HG02938 (cell line): ENCODE measurements around the gene SERPINA9.
A peak's percentile ranks its signal among the peaks of the same experiment; 100 is the strongest.

ENCODE experiments used
- ATAC-seq: cut with Tn5 transposase; IDR thresholded peaks from one replicate; pipeline ENCODE4 v1.9.1; 2021; ENCODE audit warnings: mild to moderate bottlenecking, moderate library complexity; ENCODE audit not compliant: unreplicated experiment

The SERPINA9 gene

GRCh38 chr14:94464290-94464689 is 11.7 kb downstream of the SERPINA9 start:
- ATAC-seq: no peak

GRCh38 chr14:94462763-94463572 is 13.0 kb downstream of the SERPINA9 start:
- ATAC-seq: no peak

GRCh38 chr14:94462219-94462551 is 13.8 kb downstream of the SERPINA9 start:
- no peak for ATAC-seq

GRCh38 chr14:94461526-94462218 is 14.3 kb downstream of the SERPINA9 start:
- ATAC-seq: no peak

GRCh38 chr14:94460631-94461416 is 15.2 kb downstream of the SERPINA9 start:
- ATAC-seq: peak; percentile 58

GRCh38 chr14:94458558-94459205 is 17.3 kb downstream of the SERPINA9 start:
- ATAC-seq: no peak

GRCh38 chr14:94458096-94458495 is 17.9 kb downstream of the SERPINA9 start:
- no peak for ATAC-seq

- no peak for ATAC-seq
Observed at GRCh38 chr14:94455928-94456327, 20.1 kb downstream of the SERPINA9 start.

- no peak for ATAC-seq
Observed at GRCh38 chr14:94451826-94452225, 24.2 kb downstream of the SERPINA9 start.

GRCh38 chr14:94451091-94451771 is 24.8 kb downstream of the SERPINA9 start:
- no peak for ATAC-seq

GRCh38 chr14:94450722-94451090 is 25.3 kb downstream of the SERPINA9 start:
- no peak for ATAC-seq

- ATAC-seq: no peak
Observed at GRCh38 chr14:94449930-94450329, 26.1 kb downstream of the SERPINA9 start.

GRCh38 chr14:94448071-94448808 is 27.8 kb downstream of the SERPINA9 start:
- ATAC-seq: no peak

- no peak for ATAC-seq
Observed at GRCh38 chr14:94447206-94447605, 28.8 kb downstream of the SERPINA9 start.

GRCh38 chr14:94446126-94446525 is 29.9 kb downstream of the SERPINA9 start:
- ATAC-seq: no peak

GRCh38 chr14:94445003-94445402 is 31.0 kb downstream of the SERPINA9 start:
- ATAC-seq: no peak

- no peak for ATAC-seq
Observed at GRCh38 chr14:94441531-94442205, 34.3 kb downstream of the SERPINA9 start.

GRCh38 chr14:94441130-94441529 is 34.9 kb downstream of the SERPINA9 start:
- ATAC-seq: no peak

GRCh38 chr14:94439453-94440057 is 36.4 kb downstream of the SERPINA9 start:
- ATAC-seq: no peak
